HG02943 (cell line): ENCODE results near the gene FIP1L1.
"Not testable (repeated sequence)": the region's sequence is repeated elsewhere in the genome, so short reads cannot be mapped to it uniquely, and the experiment has no call there.

Source experiments
- ATAC-seq: cut with Tn5 transposase; IDR thresholded peaks from one replicate; pipeline ENCODE4 v1.9.1; 2021; ENCODE audit warnings: mild to moderate bottlenecking, low read depth, moderate library complexity; ENCODE audit not compliant: unreplicated experiment

FIP1L1 gene

DNA sequence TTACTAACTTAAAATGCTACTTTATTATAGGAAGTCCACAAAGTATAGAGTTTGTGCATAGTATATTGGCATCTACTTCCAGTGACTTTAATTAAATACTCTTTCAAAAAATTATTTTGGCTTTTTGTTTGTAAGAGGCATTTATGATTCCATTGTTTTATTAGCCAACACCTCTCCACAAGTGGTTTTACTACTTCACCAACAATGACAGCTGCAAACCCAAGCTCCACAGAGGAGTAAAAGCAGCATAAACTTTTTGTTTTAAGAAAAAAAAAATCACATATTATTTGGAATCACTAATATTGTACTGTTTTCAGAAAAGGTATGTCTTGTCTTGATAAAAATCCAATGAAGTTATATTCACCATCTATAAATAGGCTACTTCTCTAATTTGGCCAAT lies 88.5 kb downstream of the FIP1L1 start:
- ATAC-seq = no peak

DNA sequence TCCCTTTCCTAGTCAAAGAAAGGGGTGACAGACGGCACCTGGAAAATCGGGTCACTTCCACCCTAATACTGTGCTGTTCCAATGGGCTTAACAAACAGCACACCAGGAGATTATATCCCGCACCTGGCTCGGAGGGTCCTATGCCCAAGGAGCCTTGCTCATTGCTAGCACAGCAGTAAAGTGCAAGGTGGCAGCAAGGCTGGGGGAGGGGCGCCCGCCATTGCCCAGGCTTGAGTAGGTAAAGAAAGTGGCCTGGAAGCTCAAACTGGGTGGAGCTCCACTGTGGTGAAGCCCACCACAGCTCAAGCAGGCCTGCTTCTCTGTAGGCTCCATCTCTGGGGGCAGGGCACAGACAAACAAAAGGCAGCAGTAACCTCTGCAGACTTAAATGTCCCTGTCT lies 89.1 kb downstream of the FIP1L1 start:
- not testable (repeated sequence) for ATAC-seq

DNA sequence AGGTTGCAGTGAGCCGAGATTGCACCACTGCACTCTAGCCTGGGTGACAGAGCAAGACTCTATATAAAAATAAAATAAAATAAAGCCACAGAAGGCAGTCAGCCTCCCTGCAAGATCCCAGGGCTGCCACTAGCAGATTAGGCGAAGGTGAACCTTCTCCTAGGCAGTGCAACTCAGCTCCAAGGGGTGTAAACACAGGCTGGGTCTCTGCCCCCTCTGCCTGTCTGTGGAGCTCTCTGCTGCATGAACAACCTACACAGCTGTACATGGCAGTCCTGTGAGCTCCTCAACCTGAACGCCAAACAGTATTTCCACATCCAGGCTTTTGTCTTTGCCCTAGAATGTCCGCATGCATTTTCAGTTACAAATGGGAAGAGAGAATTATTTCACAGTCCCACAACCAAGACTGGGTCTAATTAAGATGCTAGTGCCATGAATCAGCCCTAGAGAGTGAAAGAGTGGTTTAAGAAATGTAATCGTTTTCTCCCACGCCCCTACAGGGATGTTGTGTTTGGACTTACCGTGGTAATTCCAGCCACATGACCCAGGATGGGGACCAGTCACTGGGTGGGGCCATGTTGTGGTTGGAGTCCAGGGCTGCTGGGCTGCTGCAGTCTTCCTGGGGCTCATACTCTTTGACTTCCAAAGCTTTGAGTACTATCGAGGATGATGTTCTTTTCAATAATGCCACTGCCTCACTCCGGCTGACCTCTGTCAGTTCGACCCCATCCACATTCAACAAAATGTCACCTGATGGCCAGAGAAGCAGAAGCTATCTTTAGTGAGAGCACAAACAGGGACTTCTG lies 99.0 kb downstream of the FIP1L1 start:
- ATAC-seq = no peak

DNA sequence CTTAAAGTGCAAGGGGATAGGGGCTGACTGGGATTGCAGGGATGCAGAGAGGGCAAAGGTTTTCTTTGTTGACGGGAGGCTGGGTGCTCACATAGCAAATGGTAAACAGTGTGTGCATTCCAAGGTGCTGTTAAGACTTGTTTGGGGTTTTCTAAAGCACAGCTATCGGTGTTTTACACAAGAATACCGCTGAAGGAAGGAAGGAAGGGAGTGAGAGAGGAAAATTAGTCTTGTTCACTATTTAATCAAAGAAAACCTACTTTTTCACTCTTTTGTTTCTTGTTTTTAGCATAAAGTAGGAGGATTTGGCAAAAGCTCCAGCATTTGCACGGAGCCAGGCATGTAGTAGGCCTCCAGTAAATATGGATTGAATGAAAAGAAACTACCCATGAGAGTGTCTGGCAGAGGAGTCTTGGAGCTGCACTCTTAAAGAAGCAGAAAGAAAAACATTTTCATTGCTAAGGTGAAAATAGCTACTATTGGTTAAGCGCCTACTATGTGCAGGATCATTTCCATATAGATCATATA lies 99.7 kb downstream of the FIP1L1 start:
- ATAC-seq = no peak

DNA sequence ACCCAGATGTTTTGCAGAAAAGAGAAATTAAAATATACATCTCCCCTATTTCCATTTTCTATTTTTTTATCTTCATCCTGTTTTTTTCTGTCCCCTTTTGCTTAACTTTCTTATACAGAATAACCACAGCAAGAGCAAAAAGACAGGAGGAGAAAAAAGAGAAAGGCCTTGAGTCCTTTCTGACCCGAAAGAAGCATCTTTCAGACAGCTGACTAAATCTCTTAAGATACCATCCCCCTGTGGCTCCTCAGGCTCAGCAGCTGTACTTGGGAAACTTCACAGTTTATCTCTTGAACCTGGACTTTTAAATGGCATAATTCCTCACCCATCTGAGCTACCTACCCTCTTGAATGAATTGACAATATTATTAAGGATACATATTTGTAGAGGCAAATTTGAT lies 100.2 kb downstream of the FIP1L1 start:
- no peak for ATAC-seq

DNA sequence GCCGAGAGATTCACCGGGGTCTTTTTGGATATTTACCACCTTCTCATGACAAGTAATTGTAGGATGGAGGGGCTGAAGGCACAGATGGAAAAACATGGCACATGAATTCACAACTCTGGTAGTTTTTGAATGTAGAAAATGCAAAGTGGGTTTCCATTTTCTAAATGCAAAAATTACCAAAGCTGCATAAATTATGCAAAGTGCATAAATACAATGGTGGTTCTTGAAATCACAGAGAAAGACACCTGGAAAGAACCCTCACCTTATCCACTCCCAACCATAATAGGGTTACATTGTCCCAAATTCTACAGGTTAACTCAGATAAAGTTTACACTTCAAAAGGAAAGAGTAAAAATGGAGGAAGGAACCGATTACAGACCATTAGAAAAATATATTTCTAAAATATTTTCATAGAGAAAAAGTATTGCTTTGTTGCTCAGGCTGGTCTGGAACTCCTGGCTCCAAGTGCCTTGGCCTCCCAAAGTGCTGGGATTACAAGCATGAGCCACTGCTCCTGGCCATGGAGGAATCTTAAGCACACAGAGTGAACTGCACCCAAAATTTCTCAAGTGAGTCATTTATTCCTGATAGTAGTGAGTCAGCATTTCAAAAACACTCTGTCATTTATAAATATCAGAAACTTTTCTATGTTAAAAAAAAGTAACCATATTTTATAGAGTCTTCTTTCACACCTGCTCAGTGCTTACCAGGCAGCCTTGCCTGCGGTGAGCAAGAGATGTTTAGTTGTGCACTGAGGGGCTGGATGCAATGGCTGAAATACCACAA lies 101.4 kb downstream of the FIP1L1 start:
- no peak for ATAC-seq

DNA sequence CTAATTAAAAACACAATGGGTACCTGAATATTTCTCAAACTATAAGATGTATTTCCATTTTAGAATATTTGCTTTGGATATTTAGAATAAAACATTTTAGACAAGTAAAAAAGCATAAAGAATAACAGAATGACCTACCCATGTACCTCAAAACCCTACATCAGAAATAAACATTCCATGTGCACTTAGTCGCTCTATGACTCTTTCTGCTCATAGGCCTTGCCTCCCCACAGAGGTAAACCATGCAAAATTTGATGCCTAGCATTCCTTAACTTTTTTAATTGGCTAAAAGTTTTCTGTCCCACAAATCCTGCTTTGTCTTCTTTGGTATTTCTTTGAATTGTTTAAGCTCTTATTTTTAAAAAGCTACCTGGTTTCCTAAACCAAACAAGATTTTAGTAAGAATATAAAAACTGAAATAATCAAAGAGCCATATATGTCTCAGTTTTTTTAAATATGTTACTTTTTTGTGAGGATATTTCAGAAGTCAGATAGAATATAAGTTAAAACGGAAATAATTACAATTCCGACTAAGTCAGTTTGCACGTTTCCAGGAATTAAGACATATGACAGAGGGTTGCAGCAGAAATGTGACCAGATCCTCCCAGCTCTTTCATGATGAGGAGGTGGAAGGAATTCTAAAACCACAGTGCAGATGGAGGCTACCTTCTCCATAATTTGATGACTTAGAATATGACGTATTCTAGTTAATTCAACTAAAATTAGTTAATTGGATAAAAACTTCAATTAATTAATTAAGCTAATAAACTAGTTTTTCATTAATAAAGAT lies 102.5 kb downstream of the FIP1L1 start:
- no peak for ATAC-seq

DNA sequence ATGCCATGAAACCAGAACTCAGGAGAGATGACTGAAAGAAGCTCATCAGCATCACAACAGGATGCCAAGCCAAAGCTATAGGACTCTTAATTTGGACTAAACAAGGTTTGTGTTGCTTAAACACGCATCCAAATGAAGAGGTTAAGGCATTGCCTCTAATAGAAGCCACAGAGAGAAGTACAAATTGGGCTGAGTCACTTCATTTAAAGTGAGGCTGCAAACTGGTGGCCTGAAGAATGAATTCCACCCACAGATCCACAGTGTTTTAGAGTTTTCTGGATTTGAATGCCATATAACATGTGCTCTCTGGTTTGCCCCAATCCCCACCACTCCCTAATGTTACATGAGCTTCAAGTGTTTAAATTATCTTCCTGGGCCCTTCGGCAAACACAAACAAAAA lies 103.5 kb downstream of the FIP1L1 start:
- no peak for ATAC-seq

DNA sequence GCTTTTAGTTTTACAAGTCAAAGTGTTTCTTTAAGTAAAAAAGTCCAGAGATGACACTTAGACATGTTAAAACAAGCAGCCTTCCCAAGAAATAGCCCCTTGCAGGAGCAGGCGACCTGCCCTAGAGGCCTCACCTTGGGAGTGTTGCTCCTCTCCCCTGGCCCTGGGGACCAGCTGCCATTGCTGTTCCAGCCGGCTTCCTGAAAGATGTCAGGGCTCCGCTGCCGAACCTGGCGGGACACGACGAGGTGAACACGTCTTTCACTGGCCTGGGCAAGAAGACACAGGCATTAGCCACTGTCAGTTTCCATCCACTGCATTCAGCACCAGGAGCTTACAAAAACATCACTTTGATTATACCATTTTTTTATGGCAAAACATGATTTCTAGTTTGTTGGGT lies 104.1 kb downstream of the FIP1L1 start:
- no peak for ATAC-seq

DNA sequence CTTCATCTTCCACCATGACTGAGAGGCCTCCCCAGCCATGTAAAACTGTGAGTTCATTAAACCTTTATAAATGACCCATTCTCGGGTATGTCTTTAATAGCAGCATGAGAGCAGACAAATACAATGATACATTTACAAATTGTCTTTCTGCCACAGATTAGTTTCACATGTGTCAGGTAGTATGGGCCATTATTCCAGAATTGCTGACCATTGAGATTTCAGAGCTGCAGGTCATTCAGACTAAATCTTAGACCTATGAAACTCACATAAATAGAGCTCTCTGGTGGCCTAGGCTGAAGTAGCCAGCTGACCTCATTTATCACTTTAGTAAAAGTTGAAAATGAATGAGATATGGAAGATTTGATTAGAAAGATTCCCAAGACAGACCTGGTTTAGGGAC lies 105.8 kb downstream of the FIP1L1 start:
- ATAC-seq = no peak

DNA sequence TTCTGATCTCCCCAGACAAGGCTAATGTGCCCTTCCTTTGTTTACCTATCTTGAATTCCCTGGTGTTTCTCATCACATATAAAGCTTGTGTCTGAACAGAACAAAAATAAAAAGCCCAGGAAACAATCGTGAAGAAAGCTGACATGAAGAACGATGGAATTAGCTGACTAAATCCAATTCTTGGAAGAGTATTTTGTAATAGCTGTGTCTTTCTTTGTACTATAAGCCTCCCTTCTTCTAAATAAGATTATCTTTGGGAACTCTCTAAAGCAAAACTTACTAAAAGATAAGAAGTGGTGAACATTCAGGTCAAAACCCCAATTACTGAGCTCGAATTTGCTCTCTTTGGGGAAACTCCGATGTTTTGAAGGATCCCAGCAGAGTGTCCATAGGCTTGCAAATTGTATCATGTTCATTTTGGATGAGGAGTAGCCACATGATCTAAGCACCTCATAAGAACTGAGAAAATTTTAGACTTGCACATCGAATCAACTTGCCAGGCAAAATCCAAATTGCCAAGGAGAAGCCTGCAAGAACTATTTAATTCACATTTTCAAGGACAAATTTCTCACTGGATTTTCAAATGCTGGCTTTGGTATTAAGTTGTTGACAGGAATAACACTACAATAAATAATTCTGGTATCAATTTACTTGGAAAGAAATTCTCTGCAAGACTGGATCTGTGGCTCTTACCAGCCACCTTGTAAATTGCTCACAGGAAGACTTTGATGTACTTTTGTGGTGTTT lies 107.6 kb downstream of the FIP1L1 start:
- ATAC-seq = no peak

DNA sequence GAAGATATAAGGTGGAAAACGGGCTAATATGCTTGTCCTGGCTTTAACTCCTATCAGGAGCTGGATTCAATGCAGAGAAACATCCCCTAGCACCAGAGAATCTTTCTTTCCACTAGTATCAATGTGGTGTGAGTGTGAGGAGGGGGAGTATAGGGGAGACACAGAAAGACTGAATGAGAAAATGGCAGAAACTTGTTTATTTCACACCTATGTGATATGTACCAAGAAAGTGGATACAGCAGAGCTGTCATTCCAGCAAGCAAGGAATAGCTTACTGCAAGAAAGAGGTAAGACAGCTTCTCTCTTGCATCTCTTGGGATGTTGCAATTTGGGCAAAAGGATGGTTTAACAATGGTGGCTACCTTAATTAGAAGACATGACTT lies 108.2 kb downstream of the FIP1L1 start:
- no peak for ATAC-seq

DNA sequence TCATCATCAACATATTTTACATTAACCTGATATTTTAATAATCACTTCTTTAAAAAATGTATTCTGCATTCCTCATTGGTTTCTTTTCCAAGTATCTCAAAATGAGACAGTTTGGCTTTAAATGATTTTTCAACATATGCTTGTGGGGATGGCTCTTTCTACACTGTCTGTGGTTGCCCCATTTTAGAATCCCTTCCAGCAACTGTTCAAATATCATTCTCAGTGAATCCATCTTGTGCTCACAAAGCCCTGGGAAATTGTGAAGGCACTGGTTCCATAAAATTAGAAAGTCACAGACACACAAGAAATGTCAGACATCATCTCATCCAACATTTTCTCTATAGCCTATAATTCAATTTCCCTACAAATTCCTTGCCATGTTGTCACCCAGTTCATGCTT lies 110.3 kb downstream of the FIP1L1 start:
- no peak for ATAC-seq

DNA sequence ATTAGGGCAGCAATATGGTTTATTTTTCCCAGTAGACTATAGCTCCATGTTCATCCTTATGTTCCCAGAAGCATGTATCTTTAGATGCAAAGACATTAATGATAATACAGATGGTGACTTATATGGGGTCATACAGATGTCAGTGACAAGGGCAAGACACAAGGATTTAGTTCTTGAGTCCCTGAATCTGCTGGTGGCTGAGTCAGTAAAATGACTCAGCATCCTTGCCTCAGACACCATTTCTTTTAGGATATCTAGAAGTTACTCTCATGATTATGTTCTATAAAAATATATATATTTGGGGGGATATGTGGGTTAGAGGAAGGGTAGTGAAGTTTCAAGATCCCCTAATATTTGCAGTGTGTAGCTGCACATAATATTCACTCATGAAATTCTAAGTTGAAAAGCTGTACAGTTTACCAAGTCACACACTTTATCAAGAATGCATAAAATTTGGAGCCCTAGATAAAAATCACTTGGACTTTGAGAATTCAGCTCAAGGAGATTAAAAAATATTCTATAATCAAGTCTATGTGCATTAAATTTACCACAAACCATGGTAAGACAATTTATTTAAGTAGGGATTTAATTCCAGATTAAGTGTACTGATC lies 111.9 kb downstream of the FIP1L1 start:
- ATAC-seq = no peak

DNA sequence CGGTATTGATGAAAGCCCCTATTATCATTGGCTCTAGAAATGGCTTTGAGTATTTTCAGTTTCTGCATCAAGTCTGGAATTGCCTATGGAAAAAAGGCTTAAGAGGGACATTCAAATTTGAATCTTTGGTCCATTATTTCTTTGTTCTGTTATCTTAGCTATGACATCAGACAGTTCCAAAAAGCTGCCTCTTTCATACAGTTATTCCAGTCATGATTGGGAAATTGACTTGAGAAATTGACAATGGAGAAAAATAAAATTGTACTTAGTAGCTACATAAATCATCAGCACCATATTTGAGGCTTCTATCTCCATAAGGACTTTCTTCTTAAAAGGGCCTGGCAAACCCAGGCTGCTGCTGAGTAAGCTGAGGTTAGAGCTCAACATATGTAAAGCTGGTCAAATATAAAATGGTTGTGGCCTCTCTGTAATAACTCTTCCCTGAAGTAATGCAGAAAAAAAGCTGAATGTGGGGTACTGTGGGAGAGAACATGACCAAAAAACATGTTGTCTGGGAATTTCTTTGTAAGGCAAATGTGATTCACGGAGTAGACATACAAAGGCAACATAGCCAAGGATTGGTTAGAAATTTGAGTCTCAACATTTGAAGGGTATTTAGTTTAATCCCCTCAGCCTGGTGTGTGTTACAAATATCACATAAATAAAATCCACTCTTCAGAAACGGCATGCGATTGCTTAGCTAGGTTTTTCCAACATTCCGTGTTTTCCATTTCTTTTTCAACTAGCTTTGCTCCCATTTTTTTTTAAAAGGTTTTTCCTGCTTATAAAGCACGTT lies 112.9 kb downstream of the FIP1L1 start:
- ATAC-seq = no peak

DNA sequence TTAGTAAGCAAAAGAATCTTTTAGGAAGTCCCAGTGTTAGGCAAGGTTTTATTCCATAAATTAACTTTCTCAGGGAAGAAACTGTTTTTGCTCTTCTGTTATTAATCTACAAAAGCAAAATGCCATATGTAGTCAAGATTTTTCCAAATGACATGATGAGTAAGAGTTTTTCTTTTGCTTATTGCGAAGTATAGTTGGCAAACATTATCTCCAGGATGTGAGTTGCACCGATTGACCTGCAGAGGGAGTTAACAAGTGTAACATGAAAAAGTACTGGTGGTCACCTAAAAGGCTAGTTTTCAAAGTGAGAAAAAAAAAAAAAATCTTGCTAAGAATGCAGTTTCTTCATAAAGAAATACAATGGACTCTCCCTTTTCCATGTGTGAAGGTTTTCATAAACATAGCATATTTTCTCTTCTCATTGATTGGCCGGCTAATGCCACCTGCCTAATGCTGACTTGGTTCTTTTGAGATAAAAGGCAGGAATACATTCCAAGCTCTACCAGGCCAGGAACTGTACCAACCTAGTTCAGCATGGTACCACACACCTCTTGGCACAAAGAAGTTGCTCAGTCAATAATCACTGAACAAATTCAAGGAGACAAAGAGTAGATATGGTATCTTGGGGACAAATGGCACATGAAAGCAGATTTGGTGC lies 113.7 kb downstream of the FIP1L1 start:
- ATAC-seq = no peak

DNA sequence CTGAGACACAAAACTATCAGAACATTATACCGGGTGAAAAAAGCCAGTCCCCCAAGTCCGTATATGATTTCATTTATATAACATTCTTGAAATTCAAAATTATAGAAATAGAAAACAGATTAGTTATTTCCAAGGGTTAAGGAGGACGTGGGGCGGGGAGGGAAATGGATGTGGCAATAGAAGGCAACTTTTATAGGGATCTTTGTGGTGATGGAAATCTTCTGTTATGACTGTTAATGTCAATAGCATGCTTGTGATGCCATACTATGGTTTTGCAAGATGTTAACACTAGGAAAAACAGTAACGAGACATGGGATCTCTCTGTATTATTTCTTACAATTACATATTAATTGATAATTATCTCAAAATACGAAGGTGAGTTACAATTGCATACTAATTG lies 117.4 kb downstream of the FIP1L1 start:
- no peak for ATAC-seq

DNA sequence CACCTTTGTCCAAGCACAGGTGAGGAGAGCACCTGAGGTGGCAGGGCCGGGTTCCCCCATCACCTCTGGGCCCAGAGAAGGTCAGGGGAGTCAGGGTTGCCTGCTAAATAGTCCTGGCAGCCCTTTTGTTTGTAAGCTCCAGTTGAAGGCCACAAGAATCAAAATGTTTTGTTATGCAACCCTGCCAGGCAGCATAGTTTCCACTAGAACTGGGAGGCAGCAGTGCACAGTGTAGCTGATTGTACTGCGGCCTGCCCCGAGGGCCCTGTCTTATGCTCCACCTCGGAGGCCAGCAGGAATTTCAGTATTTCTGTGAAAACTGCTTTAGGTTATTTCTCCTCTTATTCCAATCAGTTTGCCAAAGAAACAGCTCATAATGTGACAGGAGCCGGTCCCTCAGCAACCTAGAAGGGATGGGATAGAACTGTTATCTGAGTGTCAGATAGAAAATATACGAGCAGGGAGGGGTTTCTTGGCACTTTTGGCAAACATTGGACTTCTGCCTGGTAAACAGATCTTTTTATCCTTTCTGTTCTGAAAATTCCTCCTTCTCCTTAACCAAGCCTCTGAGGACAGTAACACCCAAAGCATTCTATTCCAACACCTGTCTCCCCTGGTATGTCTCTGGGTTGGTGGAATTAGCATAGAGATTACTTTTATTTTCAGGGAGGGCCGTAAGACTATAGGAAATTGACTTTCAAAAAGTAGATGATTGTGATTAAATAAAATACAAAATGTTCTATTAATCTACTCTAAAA lies 120.2 kb downstream of the FIP1L1 start:
- no peak for ATAC-seq
